HepG2 (cell line): ENCODE results near the gene TMEM200C.

Experiments
- CTCF ChIP-seq: sonication (generic); formaldehyde crosslinking; IDR thresholded peaks from 2 replicates; pipeline ENCODE4 v1.5.0; 2020; ENCODE audit warnings: mild to moderate bottlenecking, missing genetic modification reagents, moderate library complexity
- HNRNPLL ChIP-seq: fragments of 200-400 bp; formaldehyde crosslinking; IDR thresholded peaks from 2 replicates; pipeline ENCODE4 v1.6.1; 2017; ENCODE audit warnings: mild to moderate bottlenecking, low read depth, low read length; ENCODE audit not compliant: poor library complexity, severe bottlenecking
- JUNB ChIP-seq: sonication (generic); formaldehyde crosslinking; IDR thresholded peaks from 2 replicates; pipeline ENCODE4 v1.8.0; 2022; ENCODE audit warnings: missing genetic modification reagents, mild to moderate bottlenecking, borderline replicate concordance
- NBN ChIP-seq: fragments of 450-650 bp; conservative IDR thresholded peaks from 2 replicates; pipeline ENCODE4 v1.6.1; 2017
- REL ChIP-seq: sonication (generic); formaldehyde crosslinking; conservative IDR thresholded peaks from 2 replicates; pipeline ENCODE4 v1.8.0; 2022; ENCODE audit warnings: mild to moderate bottlenecking, missing genetic modification reagents, moderate library complexity
- RXRA ChIP-seq: sonication (generic); formaldehyde crosslinking; IDR thresholded peaks from 2 replicates; pipeline ENCODE4 v1.5.1; 2020; ENCODE audit warnings: missing genetic modification reagents
- TCF12 ChIP-seq, 2 experiments: fragments of 450-650 bp in 1 of 2; sonication (generic) in 1 of 2; formaldehyde crosslinking in 1 of 2; IDR thresholded peaks; 2 replicates each; pipeline versions ENCODE4 v1.6.1 to v1.8.0; 2017 to 2022; ENCODE audit warnings: antibody characterized with exemption in 1 of 2, mild to moderate bottlenecking in 1 of 2, missing genetic modification reagents in 1 of 2, moderate library complexity in 1 of 2

- TF ChIP-seq CTCF (no peak), RXRA (CRISPR knock-in tag) (no peak), TCF12 (IDR thresholded peaks at IDR 0.05) (no peak), TCF12 (CRISPR knock-in tag; IDR thresholded peaks at IDR 0.05) (no peak), HNRNPLL (peak; percentile 26), REL (CRISPR knock-in tag) (no peak), JUNB (CRISPR knock-in tag) (no peak), NBN (no peak)
These were observed 786 bp upstream of the TMEM200C start for GRCh38 chr18:5895876-5896740.
